ENCODE measurements around the gene EXOC3L4. TPM values are rescaled to one million over a fixed set of nuclear protein-coding genes. Genes with fewer than 3 reads are reported as not detected.

EXOC3L4 gene
- total and polyA plus RNA-seq, 2 donors (not counting 3 experiments of a cell fraction or from before 2014, with no cell fraction given): not detected

DNA sequence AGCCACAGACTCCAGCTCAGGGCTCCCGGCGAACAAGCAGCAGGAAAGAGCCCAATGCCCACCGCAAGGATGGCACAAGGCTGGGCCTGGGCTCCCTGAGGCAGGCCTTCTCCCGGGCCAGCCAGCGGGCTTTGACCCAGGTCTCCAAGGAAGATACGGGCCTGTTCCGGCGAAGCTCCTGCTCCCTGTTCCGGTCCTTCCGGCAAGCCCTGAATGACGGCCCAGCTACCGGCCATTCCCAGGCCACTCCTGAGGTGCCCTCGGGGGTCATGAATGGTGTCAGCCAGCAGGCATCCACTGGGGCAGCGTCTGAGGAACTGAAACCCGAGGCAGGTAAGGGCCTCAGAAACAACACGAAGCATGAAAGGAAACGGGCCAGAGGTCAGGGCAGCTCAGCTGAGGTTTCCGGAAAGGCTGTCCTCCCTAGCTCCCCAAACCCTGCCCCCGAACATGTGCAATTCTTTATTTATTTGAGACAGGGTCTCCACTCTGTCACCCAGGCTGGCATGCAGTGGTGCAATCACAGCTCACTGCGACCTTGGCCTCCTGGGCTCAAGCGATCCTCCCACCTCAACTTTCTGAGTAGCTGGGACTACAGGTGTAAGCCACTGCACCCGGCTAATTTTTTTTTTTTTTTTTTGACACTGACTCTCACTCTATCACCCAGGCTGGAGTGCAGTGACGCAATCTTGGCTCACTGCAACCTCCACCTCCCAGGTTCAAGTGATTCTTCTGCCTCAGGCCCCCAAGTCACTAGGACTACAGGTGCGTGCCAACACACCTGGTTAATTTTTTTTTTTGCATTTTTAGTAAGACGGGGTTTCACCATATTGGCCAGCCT is 6.0 kb downstream of the EXOC3L4 start:
- no peak overlapping the region for H3K4me3 ChIP-seq (replicated peaks in 1 of 3; ENCODE audit: insufficient read depth in 1 of 3, low read depth in 1 of 3, low read length in 3 of 3)
- no peaks in the 10 kb centered on the region for H4K20me1 ChIP-seq (replicated peaks; ENCODE audit: control insufficient read depth, extremely low read depth, insufficient read depth, low read length)
- no peak overlapping the region for H3K27ac ChIP-seq (ENCODE audit: insufficient read depth, low read depth, low read length)
- ChIA-PET POLR2A (interaction anchor here (0.5 kb wide), 1 partner anchor 18 kb away, joined by 6 read pairs; no protein-coding TSS in a partner anchor), CTCF (interaction anchor here (1.2 to 7.9 kb wide), 3 partner anchors 21 to 191 kb away, joined by 4 to 257 read pairs (median 219); no protein-coding TSS in a partner anchor)
- no peak overlapping the region for H3K4me2 ChIP-seq (ENCODE audit: insufficient read depth, low read length)
- H3K4me1 ChIP-seq (ENCODE audit: control insufficient read depth, extremely low read depth, insufficient read depth, low read length): no peaks in the 10 kb centered on the region
- no peak for DNase-seq (ENCODE audit: low read depth, low spot score)
- H3K27me3 ChIP-seq (ENCODE audit: control insufficient read depth in 2 of 2, insufficient read depth in 2 of 2, low read length in 2 of 2): peaks cover 28 to 29% of the 10 kb centered on the region in 2 experiments
- FAIRE-seq: no peak
- H3K9me1 ChIP-seq (replicated peaks; ENCODE audit: control insufficient read depth, extremely low read depth, insufficient read depth, low read length): no peaks in the 10 kb centered on the region
- no peaks in the 10 kb centered on the region for H3K36me3 ChIP-seq (ENCODE audit: control insufficient read depth in 2 of 2, extremely low read depth in 1 of 2, insufficient read depth in 2 of 2, low read length in 2 of 2)
- intact Hi-C loops (cut with micrococcal nuclease) (loop anchor here (5.0 kb wide), 1 partner anchor 287 kb away; the partner anchor contains the start of gene MARK3), dilution Hi-C loops (cut with MboI; ENCODE audit: extremely low pct_ligation_motif_present, low sequenced_read_pairs) (no loop called here)
- BruUV-seq (replicated peaks): no TSS peak
- H3K9ac ChIP-seq (replicated peaks; ENCODE audit: extremely low read depth, insufficient read depth, low read length): no peak overlapping the region
- no peaks in the 10 kb centered on the region for H3K9me3 ChIP-seq (replicated peaks; ENCODE audit: control insufficient read depth, insufficient read depth, low read length)
- no peaks in the 10 kb centered on the region for H3K79me2 ChIP-seq (ENCODE audit: control insufficient read depth, insufficient read depth, low read length)
- no peak overlapping the region for H2AFZ ChIP-seq (ENCODE audit: low read depth, low read length)
- no peak for TF ChIP-seq GATA2 (IDR thresholded peaks at IDR 0.05; ENCODE audit: insufficient read depth, insufficient read length, low read depth, low read length)
- TF ChIP-seq JUN (IDR thresholded peaks at IDR 0.05; ENCODE audit: borderline replicate concordance, insufficient read depth, insufficient read length, low read depth): no peak
- no peak for TF ChIP-seq EZH2 (IDR thresholded peaks at IDR 0.05; ENCODE audit: borderline replicate concordance, low read depth, low read length, severe bottlenecking)
- TF ChIP-seq POLR2A (IDR thresholded peaks at IDR 0.05; ENCODE audit: low read depth, low read length): no peak
- TF ChIP-seq MYC (IDR thresholded peaks at IDR 0.05; ENCODE audit: low read depth, low read length): no peak
- no peak for TF ChIP-seq POLR2AphosphoS5 (IDR thresholded peaks at IDR 0.05; ENCODE audit: insufficient read depth, low read depth, low read length)
- TF ChIP-seq FOS (IDR thresholded peaks at IDR 0.05; ENCODE audit: borderline replicate concordance, insufficient read depth, low read length): no peak
- no peak for TF ChIP-seq MAX (IDR thresholded peaks at IDR 0.05; ENCODE audit: insufficient read depth, insufficient read length)
- TF ChIP-seq CTCF (IDR thresholded peaks at IDR 0.05; ENCODE audit: extremely low read depth in 1 of 2, insufficient read depth in 1 of 2, low read depth in 1 of 2, low read length in 2 of 2): no peak
